Fibroblast of pulmonary artery (primary cell): ENCODE results near the gene TMEM190.
"Not testable (repeated sequence)": the region's sequence is repeated elsewhere in the genome, so short reads cannot be mapped to it uniquely, and the experiment has no call there.

Source experiments
- DNase-seq: peaks from one replicate; pipeline ENCODE4 v3.0.0-alpha.2; 2010; ENCODE audit warnings: low read depth
- H3K4me3 ChIP-seq: replicated peaks from 2 replicates; pipeline ENCODE4 v1.5.1; 2011; ENCODE audit warnings: low read depth, mild to moderate bottlenecking, control low read depth, low read length, moderate library complexity
- TF ChIP-seq, protein P1 (sequence below): IDR thresholded peaks from 2 replicates; pipeline ENCODE4 v1.5.1; 2011; ENCODE audit warnings: mild to moderate bottlenecking, control low read depth, low read length, inconsistent platforms; ENCODE audit errors: missing control alignments

The TMEM190 gene

GRCh38 chr19:55419624-55420236, 43.1 kb downstream of the TMEM190 start:
- TF ChIP-seq, protein P1, sequence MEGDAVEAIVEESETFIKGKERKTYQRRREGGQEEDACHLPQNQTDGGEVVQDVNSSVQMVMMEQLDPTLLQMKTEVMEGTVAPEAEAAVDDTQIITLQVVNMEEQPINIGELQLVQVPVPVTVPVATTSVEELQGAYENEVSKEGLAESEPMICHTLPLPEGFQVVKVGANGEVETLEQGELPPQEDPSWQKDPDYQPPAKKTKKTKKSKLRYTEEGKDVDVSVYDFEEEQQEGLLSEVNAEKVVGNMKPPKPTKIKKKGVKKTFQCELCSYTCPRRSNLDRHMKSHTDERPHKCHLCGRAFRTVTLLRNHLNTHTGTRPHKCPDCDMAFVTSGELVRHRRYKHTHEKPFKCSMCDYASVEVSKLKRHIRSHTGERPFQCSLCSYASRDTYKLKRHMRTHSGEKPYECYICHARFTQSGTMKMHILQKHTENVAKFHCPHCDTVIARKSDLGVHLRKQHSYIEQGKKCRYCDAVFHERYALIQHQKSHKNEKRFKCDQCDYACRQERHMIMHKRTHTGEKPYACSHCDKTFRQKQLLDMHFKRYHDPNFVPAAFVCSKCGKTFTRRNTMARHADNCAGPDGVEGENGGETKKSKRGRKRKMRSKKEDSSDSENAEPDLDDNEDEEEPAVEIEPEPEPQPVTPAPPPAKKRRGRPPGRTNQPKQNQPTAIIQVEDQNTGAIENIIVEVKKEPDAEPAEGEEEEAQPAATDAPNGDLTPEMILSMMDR, result no peak
- H3K4me3 ChIP-seq, result no peak overlapping the region

DNA sequence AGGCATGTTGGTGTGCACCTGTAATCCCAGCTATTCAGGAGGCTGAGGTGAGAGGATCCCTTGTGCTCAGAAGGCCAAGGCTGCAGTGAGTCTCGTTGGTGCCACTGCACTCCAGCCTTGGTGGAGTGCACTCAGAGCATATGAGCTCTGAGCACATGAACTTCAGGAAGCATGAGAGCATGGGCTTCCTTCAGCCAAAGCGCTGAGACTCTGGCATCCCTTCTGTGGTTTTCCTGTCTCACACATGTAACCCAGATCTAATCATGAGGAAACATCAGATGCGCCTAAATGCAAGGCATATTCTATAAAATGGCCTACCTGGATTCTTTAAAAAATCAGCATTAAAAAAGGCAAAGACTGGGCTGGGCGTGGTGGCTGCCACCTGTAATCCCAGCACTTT, 44.7 kb downstream of the TMEM190 start:
- DNase-seq, H3K4me3 ChIP-seq: not testable (repeated sequence)

More at GRCh38 chr19:55419624-55420236, 43.1 kb downstream of the TMEM190 start:
- no peak for DNase-seq

- DNase-seq, result no peak
- TF ChIP-seq, protein P1, result no peak
- no peak overlapping the region for H3K4me3 ChIP-seq
Observed at GRCh38 chr19:55423225-55424005, 46.8 kb downstream of the TMEM190 start.

GRCh38 chr19:55424518-55424917, 47.9 kb downstream of the TMEM190 start:
- TF ChIP-seq, protein P1, result no peak
- no peak overlapping the region for H3K4me3 ChIP-seq

DNA sequence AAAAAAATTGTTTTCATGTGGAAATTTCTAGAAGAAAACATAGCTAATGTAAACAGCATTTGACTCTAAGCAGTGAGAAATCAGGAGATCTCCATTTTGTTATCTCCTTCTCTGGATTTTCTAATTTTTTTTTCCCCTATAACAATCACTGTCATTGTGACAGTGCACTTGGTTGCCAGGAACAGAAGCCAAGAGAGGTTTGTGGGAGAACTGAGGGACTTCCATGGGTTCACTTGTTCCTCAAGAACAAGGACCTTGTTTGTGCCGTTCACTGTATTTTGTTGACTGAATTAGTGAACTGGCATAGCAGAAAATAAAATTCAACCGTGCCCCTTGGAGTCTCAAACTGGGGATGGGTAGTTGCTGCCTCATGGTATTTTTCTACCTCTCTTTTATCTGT, 49.4 kb downstream of the TMEM190 start:
- no peak for DNase-seq
- H3K4me3 ChIP-seq, result no peak overlapping the region
- TF ChIP-seq, protein P1, result no peak

More at GRCh38 chr19:55424518-55424917, 47.9 kb downstream of the TMEM190 start:
- no peak for DNase-seq
